ENCODE results near the gene CACNA1F.

- TF ChIP-seq CTCF (conservative IDR thresholded peaks at IDR 0.05) = no peak
- no peak for TF ChIP-seq ZFX (IDR thresholded peaks at IDR 0.05)
Observed at GRCh38 chrX:49276207-49276606, 43.1 kb upstream of the CACNA1F start.
